Osteoblast (primary cell): ENCODE data around the gene MRPL36. TPM values are rescaled to one million over a fixed set of nuclear protein-coding genes. Genes with fewer than 3 reads are reported as not detected.
A peak's percentile ranks its signal among the peaks of the same experiment; 100 is the strongest.

Experiments used
- DNase-seq: peaks from one replicate; pipeline ENCODE4 v3.0.0; 2011; ENCODE audit warnings: low spot score, mixed read lengths; ENCODE audit not compliant: insufficient read length; ENCODE audit errors: missing footprints
- H2AFZ ChIP-seq: 2 replicates; pipeline ENCODE4 v1.6.0; 2011; ENCODE audit warnings: mild to moderate bottlenecking, low read length
- H3K27ac ChIP-seq: 2 replicates; pipeline ENCODE4 v1.5.1; 2011; ENCODE audit warnings: mild to moderate bottlenecking, low read depth, low read length, moderate library complexity
- H3K27me3 ChIP-seq: 2 replicates; pipeline ENCODE4 v1.6.0; 2012; ENCODE audit warnings: mild to moderate bottlenecking, control low read depth, inconsistent platforms, low read length, moderate library complexity; ENCODE audit not compliant: insufficient read depth
- H3K36me3 ChIP-seq: 2 replicates; pipeline ENCODE4 v1.5.1; 2011; ENCODE audit warnings: mild to moderate bottlenecking, low read length, control low read depth, moderate library complexity; ENCODE audit not compliant: insufficient read depth
- H3K4me1 ChIP-seq: 2 replicates; pipeline ENCODE4 v1.5.1; 2011; ENCODE audit warnings: mild to moderate bottlenecking, low read length, control low read depth, moderate library complexity; ENCODE audit not compliant: insufficient read depth
- H3K4me2 ChIP-seq: 2 replicates; pipeline ENCODE4 v1.6.0; 2011; ENCODE audit warnings: mild to moderate bottlenecking, low read length; ENCODE audit not compliant: insufficient read depth
- H3K4me3 ChIP-seq: fragments of 200-600 bp; sonication (generic); 3 replicates; pipeline ENCODE4 v1.5.1; 2012; ENCODE audit warnings: mild to moderate bottlenecking, low read length, inconsistent platforms; ENCODE audit not compliant: insufficient read depth
- H3K79me2 ChIP-seq: 2 replicates; pipeline ENCODE4 v1.6.0; 2012; ENCODE audit warnings: mild to moderate bottlenecking, low read length, control low read depth, inconsistent platforms; ENCODE audit not compliant: insufficient read depth
- H3K9me3 ChIP-seq: 2 replicates; pipeline ENCODE4 v1.5.1; 2011; ENCODE audit warnings: low read depth, low read length, control low read depth
- H4K20me1 ChIP-seq: 2 replicates; pipeline ENCODE4 v1.6.0; 2012; ENCODE audit warnings: mild to moderate bottlenecking, low read length, control low read depth; ENCODE audit not compliant: insufficient read depth
- total RNA-seq: library from RNA; depleted of rRNA; stranded (reverse); fragments of >200 nt; gene quantifications from 2 replicates; pipeline ENCODE4 v1.2.3, GENCODE V29; 2012
- TF ChIP-seq, protein P1 (sequence below): IDR thresholded peaks from 2 replicates; pipeline ENCODE4 v1.5.1; 2011; ENCODE audit warnings: mild to moderate bottlenecking, low read depth, low read length, moderate library complexity; ENCODE audit errors: extremely low read depth

Gene MRPL36
- total RNA-seq, 1 donor = 35.1 TPM

DNA sequence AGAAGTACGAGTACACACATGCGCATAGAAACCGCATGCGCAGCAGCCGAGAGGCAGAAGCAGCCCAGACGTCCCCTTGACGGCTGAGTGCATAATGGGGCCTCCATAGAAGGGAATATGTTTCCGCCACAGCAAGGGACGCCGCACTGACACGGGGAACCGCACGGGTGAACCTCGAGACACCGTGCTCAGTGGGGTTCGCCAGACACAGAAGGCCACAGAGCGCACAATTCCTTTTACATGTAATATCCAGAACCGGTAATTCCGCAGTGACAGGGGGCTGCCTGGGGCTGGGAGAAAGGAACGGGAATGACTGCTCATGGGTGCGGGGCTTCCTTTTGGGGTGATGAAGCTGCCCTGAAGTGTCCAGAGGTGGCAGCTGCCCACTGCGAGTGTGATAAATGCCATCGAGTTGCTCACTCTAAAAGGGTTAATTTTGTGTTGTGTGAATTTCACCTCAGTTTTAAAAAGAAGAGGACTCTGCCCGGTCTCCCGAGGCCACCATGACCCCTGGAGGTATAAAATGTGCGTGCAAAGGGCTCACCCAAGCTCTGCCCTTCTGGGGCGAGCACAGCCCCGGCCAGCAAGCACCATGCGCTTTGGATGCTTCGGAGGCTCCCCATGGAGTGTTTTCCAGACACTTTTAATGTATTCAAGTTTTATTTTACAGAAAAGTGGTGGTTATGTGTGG is 29.7 kb downstream of the MRPL36 start:
- no peaks in the 10 kb centered on the region for H3K9me3 ChIP-seq
- no peak overlapping the region for H3K4me3 ChIP-seq
- peaks cover 20% of the 10 kb centered on the region for H3K27me3 ChIP-seq
- H3K79me2 ChIP-seq = no peaks in the 10 kb centered on the region
- H2AFZ ChIP-seq = no peak overlapping the region
- no peak for DNase-seq
- no peak overlapping the region for H3K27ac ChIP-seq
- no peaks in the 10 kb centered on the region for H3K36me3 ChIP-seq
- H3K4me1 ChIP-seq = no peaks in the 10 kb centered on the region
- TF ChIP-seq, protein P1, sequence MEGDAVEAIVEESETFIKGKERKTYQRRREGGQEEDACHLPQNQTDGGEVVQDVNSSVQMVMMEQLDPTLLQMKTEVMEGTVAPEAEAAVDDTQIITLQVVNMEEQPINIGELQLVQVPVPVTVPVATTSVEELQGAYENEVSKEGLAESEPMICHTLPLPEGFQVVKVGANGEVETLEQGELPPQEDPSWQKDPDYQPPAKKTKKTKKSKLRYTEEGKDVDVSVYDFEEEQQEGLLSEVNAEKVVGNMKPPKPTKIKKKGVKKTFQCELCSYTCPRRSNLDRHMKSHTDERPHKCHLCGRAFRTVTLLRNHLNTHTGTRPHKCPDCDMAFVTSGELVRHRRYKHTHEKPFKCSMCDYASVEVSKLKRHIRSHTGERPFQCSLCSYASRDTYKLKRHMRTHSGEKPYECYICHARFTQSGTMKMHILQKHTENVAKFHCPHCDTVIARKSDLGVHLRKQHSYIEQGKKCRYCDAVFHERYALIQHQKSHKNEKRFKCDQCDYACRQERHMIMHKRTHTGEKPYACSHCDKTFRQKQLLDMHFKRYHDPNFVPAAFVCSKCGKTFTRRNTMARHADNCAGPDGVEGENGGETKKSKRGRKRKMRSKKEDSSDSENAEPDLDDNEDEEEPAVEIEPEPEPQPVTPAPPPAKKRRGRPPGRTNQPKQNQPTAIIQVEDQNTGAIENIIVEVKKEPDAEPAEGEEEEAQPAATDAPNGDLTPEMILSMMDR = no peak
- no peak overlapping the region for H3K4me2 ChIP-seq
- no peaks in the 10 kb centered on the region for H4K20me1 ChIP-seq

DNA sequence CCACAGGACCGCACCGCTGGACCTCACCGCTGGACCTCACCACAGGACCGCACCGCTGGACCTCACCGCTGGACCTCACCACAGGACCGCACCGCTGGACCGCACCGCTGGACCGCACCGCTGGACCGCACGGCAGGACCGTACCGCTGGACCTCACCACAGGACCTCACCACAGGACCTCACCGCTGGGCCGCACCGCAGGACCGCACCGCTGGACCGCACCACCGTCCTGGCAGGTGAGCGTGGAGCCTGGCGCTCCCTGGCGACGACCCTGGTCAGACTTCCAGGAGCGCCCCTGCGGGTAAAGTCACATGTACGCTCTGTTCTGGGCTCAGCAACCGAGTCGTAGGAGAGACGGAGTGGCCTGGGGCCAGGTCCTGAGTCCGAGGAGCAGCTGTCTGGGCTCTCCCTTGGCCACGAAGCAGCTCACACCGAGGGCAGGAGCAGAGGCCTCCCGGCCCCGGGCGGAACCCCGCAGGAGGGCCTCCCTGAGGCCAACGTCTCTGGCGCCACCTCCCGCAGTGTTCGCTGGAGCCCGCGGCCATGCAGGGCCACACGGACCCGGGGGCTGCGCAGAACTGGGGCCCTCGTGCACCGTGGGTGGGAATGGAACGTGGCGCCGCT is 30.5 kb downstream of the MRPL36 start:
- Histone ChIP-seq H3K4me1 (no peaks in the 10 kb centered on the region), H3K4me2 (no peak overlapping the region), H3K27me3 (peaks cover 27% of the 10 kb centered on the region), H3K79me2 (no peaks in the 10 kb centered on the region), H3K9me3 (no peaks in the 10 kb centered on the region), H3K36me3 (no peaks in the 10 kb centered on the region), H3K27ac (no peak overlapping the region), H2AFZ (no peak overlapping the region), H4K20me1 (no peaks in the 10 kb centered on the region), H3K4me3 (no peak overlapping the region)
- TF ChIP-seq, protein P1 = no peak
- DNase-seq = peak; percentile 38

DNA sequence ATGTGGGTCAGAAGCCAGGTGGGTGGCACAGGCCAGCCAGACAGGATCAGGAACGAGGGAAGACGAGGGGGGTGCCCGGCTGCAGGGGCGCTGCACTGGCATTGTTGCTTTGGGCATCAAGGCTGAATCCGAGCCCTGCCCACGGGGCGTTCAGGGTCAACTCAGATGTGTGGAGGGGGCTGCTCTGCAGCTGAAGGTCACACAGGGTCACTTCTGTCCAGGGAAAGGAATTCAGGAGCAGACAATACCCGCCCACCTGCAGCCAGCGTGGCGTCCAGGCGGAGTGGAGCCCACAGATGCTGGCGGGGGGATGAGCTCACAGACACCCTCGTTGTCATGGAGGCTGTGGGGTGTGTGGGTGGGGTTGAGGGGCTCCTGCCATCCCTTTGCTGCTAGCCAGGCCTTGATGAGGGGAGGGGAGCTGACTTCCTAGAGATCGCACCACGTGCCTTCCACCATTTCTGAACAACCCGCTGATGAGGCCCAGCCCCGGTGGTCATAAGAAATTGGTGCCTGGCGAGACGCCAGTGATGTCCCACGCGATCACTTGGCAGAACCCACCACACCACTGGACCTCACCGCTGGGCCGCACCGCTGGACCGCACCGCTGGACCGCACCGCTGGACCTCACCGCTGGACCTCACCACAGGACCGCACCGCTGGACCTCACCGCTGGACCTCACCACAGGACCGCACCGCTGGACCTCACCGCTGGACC is 31.2 kb downstream of the MRPL36 start:
- no peak overlapping the region for H2AFZ ChIP-seq
- H3K27ac ChIP-seq = no peak overlapping the region
- H3K27me3 ChIP-seq = peaks cover 31% of the 10 kb centered on the region
- H3K4me2 ChIP-seq = no peak overlapping the region
- H3K36me3 ChIP-seq = no peaks in the 10 kb centered on the region
- H4K20me1 ChIP-seq = no peaks in the 10 kb centered on the region
- TF ChIP-seq, protein P1 = no peak
- no peaks in the 10 kb centered on the region for H3K4me1 ChIP-seq
- no peaks in the 10 kb centered on the region for H3K79me2 ChIP-seq
- DNase-seq = peak; percentile 77
- H3K9me3 ChIP-seq = no peaks in the 10 kb centered on the region
- H3K4me3 ChIP-seq = no peak overlapping the region
